ENCODE data around the gene TIMP3.

TIMP3 gene

DNA sequence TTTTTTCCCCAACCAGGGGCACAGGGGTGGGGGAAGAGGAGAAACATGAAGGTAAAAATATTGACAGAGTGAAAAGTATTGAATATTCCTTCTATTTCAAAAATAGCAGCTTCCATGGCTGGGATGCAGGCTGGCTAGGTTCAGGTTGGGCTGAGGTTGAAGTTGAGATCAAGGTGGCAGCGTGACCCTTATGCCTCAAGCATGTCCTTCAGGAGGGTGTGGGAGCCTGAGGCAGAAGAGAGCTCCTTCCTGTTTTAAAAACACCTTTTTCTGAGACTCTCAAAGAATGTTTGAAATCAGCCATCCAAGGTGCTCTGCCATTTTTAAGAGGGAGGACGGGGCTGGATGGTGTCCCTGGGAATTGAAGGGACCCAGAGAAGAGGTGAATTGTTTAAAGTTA is 29.5 kb downstream of the TIMP3 start:
- DNase-seq = no peak

DNA sequence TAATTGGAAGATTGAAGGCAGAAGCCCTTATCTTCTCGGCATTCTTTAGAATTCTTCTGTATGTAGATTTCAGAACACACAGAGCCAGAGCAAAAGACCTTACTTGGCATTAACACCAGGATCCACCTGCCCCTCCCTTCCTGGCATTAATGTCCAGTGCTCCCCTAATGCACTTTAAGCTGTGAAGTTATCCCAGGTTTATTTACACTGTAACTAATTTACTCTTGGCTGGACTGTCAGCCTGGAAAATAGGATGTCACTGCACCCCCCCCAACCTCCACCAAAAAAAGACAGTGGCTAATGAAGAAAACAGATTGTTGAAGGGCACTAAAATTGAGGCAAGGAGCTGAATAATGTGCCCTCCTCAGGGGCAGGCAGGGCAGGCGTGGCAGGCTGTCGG is 30.1 kb downstream of the TIMP3 start:
- DNase-seq = no peak

DNA sequence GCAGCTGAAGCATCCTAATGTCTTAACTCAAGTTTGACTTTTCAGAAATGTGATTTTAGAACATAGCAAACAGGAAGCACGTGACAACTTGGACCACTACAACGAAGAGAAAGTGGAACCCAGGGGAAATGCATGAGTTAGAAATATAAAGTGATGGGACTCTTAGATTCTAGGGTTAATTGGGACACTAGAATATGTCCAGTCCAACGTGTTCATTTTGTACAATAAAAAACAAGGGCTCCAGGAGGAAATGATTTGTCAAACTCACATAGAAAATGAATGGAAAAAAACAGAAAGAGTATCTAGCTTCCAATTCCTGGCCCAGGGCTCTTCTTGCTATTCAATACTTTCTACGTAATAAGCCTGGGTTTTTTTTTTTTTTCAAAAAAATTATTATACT is 30.7 kb downstream of the TIMP3 start:
- no peak for DNase-seq

DNA sequence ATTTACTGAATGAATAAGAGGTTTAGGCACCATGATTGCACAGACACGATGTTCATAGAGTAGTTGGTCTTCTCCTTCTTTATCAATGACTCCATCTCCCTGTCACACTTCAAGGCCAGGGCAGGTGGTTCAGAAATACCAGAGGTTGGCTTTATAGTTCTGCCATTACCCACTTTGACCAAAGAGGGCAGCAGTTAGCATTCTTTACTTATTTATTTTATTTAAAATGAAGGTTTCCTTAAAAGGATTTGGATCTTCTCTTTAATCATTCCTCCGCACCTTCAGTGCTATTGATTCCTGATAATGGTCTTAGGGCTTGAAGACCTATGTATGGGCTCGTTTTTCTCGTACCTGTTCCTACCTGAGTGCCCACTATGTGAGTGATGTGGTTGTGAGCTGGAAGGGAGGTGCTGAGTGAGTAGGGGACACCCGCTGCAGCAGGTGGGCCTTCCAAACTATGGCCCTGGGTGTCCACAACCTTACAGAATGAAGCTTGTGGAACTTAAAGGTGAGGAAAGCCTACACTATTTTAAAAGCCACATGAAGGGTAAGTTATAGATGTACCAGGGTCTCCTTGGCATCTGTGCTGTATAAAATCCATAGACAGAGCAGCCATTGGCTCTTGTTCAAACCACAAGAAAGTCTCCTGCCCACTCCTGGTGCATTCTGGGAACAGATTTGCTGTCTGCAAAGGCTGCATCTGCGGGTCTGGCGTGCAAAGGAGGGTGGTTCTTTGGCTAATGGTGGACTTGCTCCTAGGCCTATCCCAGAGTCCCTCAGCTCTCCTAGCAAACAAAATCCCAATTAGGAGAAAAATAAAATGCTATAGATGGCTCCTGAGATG is 35.0 kb downstream of the TIMP3 start:
- DNase-seq = peak; percentile 21

DNA sequence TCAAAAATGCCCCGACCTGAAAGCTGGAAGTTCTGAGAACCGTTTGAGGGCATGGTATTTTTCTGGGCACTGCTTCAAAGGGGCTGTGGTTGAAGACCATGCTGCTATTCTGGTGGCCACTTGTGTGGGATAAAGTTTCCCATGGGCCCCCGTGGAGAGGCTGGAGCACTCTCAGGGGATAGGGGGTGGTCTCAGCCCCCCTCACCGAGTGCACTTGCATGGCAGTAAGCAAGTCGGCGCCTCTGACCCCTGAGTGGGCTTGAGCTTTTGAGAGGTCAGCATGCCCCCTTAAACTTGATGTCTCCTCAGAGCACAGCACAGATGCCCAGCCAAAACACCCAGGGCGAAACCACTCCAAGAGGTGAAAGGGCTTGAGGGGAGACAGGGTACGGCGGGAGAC is 35.6 kb downstream of the TIMP3 start:
- DNase-seq = no peak

DNA sequence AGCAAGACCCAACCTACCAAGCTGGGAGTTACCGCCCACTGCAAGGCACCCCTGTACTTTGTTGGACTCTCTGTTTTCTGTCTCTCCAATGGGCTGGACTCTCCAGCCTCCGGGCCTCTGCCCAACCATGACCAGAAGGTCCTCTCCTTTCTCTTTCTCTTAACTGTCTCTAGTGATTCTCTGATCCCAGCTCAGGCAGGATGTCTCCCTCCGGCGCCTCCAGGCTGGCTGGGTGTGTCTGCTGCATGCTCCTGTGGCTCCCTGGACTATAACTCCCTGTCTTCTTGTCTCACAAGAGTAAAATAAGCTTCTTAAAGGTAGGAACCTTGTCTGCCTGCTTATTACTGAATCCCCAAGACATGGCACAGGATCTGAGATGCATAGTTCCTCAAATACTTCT is 36.3 kb downstream of the TIMP3 start:
- no peak for DNase-seq

DNA sequence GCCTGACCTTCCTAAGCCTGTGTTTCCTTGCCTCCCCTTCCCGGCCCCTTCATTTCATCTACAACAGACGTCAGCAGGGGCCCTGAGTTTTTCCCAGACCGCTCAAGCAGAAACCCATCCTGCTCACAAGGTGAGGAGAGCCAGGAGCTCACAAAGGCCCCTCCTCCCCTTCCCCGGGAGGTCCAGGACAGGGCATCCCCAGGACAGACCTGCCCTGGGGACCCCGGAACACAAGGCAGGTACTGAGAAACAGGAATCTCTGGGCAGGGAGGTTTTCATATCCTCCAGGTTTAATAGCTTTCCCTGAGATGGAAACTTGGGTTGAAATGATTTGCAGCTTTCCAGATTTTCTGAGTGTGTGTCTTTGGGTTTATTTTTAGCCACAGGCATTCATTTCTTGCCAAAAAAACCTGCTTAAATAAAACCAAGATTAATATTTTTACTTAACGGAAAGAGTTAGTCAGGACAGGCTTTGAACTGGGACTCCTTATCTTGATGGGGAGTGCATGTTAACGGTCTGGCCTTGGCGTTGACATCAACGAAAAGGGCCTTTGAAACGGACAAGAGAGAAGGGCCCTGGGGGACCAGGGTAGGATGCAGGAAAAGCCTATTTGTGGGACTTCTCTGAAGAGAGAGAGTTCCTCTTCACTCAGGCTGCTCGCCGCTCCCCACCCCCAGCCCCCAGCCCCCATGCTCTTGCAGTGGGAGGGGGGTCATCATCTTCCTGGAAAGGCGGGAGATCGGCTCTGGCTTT is 38.5 kb downstream of the TIMP3 start:
- peak; percentile 43 for DNase-seq

DNA sequence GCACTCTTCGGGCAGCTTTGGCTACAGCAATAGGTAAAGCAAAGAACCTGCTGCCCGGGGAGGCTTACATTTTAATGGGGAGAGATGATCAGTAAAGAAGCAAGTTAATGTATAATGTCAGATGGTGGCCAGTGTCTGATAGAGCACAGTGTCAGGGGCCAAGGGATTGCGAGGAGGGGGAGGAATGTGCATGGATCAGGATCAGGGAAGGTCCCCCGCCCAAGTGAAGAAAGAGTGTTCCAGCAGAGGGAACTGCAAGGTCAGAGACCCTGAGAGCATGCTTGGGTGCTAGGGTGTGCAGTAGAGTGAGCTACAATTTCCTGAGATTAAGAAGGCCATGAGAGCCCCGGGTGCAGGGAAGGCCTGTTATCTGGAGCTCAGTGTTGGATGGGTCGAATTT is 39.7 kb downstream of the TIMP3 start:
- no peak for DNase-seq

DNA sequence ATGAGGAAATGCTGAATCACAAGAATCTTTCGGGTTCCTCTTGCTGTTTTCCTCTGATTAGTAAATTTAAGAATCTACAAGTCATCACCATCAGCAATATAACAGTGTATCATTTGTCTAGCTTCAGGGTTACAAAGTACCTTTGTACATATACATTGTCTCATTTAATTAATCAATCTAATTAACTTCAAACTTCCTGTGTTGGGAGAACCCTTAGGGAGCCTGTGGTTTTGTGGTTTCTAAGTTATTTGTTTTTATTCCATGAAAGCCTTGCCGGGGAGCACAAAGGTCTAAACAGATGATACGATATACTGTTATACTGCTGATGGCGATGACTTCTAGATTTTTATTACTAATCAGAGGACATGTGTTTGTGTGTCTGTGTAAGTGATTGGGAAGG is 41.0 kb downstream of the TIMP3 start:
- no peak for DNase-seq

DNA sequence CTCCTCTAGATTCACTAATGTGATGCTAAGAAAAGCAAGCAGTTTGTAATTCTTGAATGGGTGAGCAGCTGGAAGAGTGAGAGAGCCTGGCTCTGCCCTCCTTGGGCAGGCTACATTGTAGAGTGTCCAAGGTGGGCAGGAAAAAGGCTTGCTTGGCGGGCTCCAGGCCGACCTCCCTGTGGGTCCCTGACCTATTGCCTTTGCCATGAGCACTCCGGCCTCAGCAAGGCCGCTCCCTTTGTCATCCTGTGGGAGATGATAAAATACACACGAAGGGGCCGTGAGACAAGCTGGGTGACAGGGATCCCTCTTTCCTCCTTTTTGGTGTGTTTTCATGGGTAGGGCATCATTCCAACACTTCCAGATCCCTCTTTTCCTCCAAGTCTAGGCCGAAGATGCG is 41.8 kb downstream of the TIMP3 start:
- no peak for DNase-seq

DNA sequence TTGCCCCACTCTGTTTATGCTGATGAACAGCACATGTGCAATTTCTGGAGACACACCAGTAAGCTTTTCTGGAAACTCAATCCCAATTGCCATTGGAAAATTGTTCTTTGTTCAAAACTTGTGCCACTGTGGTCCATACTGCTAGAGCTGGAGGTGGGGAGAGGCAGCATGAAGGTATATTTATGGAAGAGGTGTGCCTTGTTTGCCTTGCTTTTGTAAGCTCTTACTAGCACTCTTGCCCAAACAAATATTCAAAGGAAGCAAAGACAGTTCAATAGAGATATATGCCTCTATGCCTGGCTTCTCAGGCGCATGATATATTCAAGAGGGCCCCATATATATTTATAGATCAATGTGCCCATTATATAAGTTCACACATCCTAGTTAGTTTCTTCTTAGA is 42.7 kb downstream of the TIMP3 start:
- DNase-seq = no peak

DNA sequence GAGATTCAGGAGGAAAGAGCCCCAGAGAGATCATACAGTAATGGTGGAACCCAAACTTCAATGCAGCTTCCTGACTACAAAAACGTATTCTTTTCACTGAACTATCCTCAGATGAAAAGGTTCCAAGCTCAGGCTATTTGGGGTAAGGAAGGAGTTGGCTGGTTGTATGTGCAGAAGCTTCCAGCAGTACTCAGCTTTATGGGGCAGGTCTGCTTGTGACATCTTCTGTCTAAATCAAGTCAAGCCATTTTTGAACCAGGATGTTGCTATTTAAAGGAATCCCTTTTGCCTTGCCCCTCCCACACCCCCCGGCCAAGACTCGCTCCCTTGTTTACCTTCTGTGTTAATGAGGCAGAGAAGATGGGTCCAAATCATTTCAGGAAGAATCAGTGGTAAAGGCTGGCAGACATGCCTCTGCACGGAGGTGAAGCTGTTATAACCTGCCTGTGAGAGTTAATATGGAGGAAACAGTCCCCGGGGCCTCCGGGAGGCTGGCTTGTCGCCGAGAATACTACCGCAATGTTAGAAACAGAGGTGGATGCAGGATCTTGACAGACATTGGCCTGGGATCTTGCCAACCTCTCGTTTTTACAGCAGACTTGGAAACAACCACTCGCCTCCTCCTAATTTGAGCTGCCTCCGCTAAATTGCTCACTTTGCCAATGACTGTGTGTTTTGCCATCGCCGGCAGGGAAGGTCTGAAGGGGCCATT is 45.4 kb downstream of the TIMP3 start:
- no peak for DNase-seq

DNA sequence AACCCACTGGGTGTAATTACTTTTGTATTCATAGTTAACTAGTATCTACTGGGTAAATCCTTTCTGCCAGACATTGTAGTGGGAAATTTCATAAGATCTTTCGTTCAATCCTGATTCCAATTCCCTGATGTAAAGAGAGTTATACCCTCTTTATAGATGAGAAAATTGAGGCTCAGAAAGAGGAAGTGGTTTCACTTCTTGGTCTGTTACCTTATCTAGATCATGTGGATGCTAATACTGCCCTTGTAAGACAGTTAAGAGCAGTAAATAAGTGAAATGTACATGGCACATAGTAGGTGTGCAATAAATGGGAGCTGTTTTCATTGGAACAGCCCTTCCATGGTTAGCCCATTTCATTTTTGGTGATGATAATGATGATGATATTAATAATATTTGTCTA is 46.7 kb downstream of the TIMP3 start:
- no peak for DNase-seq

DNA sequence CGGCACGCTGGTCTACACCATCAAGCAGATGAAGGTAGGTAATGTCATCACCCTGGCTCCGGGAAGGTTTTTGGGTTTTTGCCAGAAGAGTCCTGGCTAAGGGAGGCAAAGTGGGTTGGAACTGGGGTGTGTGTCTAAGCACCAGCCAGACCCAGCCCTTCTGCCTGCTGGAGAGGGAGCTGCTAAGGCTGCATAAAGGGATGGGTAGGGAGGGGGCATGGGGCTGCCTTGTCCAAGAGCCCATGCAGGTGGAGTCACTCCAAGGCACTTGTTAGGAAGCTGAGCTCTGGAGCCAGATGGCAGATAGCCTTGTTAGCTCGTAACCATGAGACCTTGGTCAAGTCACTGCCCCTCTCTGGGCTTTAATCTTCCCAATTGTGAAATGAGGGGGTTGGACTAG is 48.0 kb downstream of the TIMP3 start:
- DNase-seq = no peak

DNA sequence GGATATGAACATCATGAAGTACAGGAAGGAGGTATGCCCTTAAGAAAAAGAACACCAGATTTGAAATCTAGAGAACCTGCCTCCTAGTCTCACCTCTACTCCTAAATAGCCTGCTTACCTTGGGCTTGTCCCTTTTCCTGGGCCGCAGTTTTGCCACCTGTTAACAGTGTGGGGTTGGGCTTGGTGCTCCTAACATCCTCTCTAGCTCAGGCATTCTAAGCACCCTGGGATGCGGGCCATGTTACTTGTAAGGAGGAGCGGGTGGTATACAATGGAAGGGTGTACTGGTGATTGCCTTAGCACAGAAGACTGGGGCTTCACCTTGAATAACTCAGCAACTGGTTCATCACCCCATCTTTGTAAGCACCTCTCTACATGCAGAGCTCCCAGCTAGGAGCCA is 48.7 kb downstream of the TIMP3 start:
- DNase-seq = no peak

DNA sequence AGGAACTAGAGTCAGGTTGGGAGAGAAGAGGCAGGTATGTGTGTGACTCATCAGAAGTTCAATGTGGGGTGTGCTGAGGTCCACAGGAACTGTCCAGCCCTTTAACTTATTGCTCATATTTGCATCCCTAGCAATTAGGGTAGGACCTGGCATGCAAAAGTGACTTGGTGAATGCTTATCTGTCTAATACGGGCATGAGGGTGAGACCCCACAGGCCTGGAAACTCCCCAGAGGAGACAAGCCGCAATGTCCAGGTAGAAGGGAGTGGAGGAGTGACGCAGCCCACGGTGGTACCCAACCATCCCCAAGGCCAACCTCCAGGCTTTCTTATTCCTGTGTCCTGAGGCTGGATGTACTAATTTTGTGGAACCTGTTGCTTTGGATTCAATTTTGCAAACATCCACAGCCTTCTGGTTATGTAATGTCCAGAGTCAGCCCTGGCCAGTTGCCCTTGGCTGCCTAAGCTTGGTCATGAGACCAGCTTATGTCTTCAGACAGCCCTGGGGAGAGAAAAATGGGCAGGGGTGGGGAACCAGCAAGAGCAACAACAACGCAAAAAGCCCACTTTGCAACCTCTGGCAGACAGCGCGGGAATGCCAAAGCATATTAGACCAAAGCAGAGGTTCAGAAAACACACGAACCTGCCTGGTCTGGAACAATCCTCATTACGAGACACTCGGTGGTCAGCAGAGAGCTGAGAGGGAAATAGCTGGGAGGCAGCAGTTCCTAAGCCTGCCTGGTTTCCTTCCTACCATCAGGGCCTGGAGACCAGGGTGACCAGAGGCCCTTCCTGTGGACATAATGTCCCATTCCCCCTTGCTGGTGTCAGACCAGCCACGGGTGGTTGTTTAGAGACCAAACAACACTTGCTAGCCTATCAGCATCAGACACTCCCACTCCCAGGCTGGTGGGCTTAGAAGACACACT is 49.3 kb downstream of the TIMP3 start:
- DNase-seq = no peak

DNA sequence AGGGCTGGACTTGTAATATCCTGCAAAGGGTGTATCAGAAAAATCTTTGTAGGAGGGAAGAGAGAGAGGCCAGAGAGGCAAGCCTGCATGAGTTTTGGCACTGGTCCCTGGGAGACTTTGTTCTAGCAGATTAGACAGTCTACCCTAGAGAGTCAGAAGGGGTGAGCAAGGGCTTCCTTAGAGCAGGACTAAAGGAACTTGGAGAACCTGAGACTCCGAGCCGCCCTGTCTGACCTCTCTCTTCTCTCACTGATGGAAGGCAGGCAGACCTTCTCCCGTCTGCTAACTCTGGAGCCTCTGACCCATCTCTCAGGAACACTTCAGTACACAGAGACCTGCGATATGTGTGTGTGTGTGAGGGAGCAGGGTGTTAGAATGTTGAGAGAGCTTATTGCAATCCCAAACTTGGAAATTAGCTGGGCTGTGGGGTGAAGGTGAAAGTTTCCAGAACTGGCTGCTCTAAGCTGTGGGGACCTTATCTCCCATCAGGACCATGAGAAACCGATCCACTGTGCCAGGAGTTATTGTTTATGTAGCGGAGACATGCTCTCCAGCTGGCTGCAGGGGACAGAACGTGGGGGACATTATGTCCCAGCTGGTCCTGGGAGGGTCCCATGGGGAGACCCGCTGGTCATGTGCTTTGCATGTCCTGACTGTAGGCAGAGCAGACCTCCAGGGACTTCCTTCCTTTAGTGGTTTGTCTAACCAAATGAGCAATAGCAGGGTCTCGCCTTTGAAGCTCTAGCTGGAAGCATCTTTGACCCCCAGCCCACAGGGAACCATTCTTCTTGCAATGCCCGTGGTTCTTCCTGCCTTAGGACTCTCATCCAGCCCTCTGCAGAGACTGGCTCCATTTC is 51.1 kb downstream of the TIMP3 start:
- DNase-seq = no peak

DNA sequence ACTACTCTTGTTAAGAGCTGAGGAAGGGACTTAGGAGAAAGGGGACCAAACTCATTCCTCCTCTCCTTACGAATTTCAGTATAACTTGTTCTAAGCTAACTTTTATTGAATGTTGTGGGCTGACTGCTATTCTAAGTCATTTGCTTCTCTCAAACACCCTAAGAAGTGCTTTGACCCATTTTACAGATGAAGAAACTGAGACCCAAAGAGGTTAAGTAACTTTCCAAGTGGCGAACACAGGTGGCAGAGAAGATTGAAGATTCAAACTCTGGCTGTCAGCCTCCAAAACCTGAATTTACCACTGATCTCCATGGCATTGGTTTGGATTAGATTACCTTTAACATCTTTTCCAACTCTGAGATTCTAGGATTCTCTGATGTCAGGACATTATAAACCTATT is 52.2 kb downstream of the TIMP3 start:
- no peak for DNase-seq

DNA sequence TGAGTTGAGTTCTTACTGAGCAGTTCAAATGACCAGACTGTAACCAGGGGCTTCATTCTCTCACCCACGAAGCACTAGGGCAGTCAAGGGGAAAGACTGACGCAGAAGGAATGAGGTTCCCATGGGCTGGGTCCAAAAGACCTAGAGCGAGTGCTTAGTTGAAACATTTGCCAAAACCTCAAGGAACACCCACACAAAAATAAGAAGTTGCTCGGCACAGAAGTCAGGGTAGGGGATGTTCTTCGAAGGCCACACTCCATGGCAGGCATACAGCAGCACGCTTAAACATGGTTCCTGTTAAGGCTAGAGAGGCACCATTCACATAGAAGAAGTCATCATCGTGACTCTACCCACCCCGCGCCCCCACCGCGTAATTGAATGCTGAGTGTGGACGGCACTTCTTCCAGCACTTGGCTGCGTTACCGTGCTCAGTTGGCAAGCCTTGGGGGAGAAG is 52.9 kb downstream of the TIMP3 start:
- DNase-seq = no peak

DNA sequence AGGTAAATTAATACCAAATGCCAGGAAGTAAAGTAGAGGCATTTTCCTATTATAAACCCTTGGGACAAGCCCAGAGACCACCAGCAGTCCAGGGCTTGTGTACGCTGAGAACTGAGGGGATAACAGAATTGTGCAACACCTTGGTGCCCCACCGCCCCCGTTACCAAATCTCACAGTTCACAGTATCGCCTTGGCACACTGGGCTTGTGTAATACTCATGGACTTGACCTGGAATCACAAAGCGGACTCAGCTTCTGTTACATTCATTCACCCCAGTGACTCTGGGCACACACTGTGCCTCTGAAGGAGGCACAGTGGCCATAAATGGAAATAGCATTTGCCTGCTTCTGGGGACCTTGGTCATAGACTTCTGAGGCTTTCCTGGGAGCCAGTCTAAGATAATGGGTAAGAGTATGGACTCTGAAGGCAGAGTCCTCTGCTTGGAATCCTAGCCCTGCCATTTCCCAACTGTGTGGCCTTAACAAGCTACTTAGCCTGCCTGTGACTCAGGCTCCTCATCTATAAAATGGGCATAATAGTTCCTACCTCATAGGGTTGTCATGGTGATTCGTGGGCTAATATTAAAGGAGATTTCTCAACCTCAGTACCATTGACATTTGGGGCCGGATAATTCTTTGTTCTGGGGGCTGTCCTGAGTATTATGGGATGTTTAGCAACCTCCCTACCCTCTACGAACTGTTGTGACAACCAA is 53.7 kb downstream of the TIMP3 start:
- no peak for DNase-seq
